ENCODE data around the gene NFKB2.

GRCh38 chr10:102347236-102347828 lies 48.2 kb upstream of the NFKB2 start:
- TF ChIP-seq, protein P1, sequence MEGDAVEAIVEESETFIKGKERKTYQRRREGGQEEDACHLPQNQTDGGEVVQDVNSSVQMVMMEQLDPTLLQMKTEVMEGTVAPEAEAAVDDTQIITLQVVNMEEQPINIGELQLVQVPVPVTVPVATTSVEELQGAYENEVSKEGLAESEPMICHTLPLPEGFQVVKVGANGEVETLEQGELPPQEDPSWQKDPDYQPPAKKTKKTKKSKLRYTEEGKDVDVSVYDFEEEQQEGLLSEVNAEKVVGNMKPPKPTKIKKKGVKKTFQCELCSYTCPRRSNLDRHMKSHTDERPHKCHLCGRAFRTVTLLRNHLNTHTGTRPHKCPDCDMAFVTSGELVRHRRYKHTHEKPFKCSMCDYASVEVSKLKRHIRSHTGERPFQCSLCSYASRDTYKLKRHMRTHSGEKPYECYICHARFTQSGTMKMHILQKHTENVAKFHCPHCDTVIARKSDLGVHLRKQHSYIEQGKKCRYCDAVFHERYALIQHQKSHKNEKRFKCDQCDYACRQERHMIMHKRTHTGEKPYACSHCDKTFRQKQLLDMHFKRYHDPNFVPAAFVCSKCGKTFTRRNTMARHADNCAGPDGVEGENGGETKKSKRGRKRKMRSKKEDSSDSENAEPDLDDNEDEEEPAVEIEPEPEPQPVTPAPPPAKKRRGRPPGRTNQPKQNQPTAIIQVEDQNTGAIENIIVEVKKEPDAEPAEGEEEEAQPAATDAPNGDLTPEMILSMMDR (IDR thresholded peaks at IDR 0.05) = peak; percentile 25 to 75 (median 56)
- TF ChIP-seq POLR2A (IDR thresholded peaks at IDR 0.05) = no peak
